Ovary (tissue), 3 donors: Measurements from ENCODE around the gene GARNL3.

Experiments
- EP300 ChIP-seq: sonication (generic); formaldehyde crosslinking; IDR thresholded peaks from one replicate; pipeline ENCODE4 v1.6.1; 2017; ENCODE audit warnings: antibody characterized with exemption
- POLR2A ChIP-seq: fragments of 450-650 bp; IDR thresholded peaks from one replicate; pipeline ENCODE4 v1.6.1; 2017; ENCODE audit warnings: antibody characterized with exemption, mild to moderate bottlenecking, moderate library complexity
- TF ChIP-seq, protein P1 (sequence below), 3 donors: fragments of 450-650 bp in 2 of 3; fragments of 200-600 bp in 1 of 3; IDR thresholded peaks; one replicate each; pipeline versions ENCODE4 v1.5.1 to v1.8.0; 2016 to 2022; ENCODE audit warnings: antibody characterized with exemption in 3 of 3, mild to moderate bottlenecking in 1 of 3
- donor health status: DM: no; HTN: no; CAD: no.

- TF ChIP-seq, protein P1, sequence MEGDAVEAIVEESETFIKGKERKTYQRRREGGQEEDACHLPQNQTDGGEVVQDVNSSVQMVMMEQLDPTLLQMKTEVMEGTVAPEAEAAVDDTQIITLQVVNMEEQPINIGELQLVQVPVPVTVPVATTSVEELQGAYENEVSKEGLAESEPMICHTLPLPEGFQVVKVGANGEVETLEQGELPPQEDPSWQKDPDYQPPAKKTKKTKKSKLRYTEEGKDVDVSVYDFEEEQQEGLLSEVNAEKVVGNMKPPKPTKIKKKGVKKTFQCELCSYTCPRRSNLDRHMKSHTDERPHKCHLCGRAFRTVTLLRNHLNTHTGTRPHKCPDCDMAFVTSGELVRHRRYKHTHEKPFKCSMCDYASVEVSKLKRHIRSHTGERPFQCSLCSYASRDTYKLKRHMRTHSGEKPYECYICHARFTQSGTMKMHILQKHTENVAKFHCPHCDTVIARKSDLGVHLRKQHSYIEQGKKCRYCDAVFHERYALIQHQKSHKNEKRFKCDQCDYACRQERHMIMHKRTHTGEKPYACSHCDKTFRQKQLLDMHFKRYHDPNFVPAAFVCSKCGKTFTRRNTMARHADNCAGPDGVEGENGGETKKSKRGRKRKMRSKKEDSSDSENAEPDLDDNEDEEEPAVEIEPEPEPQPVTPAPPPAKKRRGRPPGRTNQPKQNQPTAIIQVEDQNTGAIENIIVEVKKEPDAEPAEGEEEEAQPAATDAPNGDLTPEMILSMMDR (IDR thresholded peaks at IDR 0.05): no peak
- TF ChIP-seq EP300 (no peak), POLR2A (no peak)
Measured at GRCh38 chr9:127263664-127264063, 910 bp upstream of the GARNL3 start.
